Mesodermal cell (in vitro differentiated cells): Measurements from ENCODE around the gene CDH23.

Experiments
- H3K27ac ChIP-seq: 2 replicates; pipeline ENCODE4 v1.7.0; 2013; ENCODE audit warnings: mild to moderate bottlenecking, low read depth, low read length, moderate library complexity; ENCODE audit not compliant: severe bottlenecking
- H3K36me3 ChIP-seq: 2 replicates; pipeline ENCODE4 v1.7.1; 2013; ENCODE audit warnings: mild to moderate bottlenecking, low read length, moderate library complexity; ENCODE audit not compliant: control insufficient read depth, insufficient read depth
- H3K4me1 ChIP-seq: one replicate; pipeline ENCODE4 v1.7.1; 2013; ENCODE audit warnings: mild to moderate bottlenecking, low read length; ENCODE audit not compliant: insufficient read depth, control insufficient read depth, poor library complexity, severe bottlenecking
- H3K4me3 ChIP-seq: 2 replicates; pipeline ENCODE4 v1.7.0; 2013; ENCODE audit warnings: low read length, control low read depth, mild to moderate bottlenecking; ENCODE audit not compliant: insufficient read depth, poor library complexity, severe bottlenecking; ENCODE audit errors: extremely low read depth
- H3K9me3 ChIP-seq: 2 replicates; pipeline ENCODE4 v1.7.1; 2013; ENCODE audit warnings: mild to moderate bottlenecking, low read length, moderate library complexity; ENCODE audit not compliant: control insufficient read depth
- WGBS, 2 experiments: methylation state at CpG; one replicate each; pipeline ENCODE4 v1.1.5; 2013; ENCODE audit warnings: missing lambda C conversion rate in 2 of 2; ENCODE audit not compliant: insufficient coverage in 2 of 2; 5-methylcytosine and 5-hydroxymethylcytosine counted together

The CDH23 gene

GRCh38 chr10:71812016-71812912 is 415.5 kb downstream of the CDH23 start:
- Histone ChIP-seq H3K9me3 (no peaks in the 10 kb centered on the region), H3K4me1 (no peaks in the 10 kb centered on the region), H3K4me3 (no peak overlapping the region), H3K36me3 (peaks cover 25% of the 10 kb centered on the region), H3K27ac (no peak overlapping the region)
- WGBS, 2 experiments, result 71 to 82% methylated on average over 17 to 20 of the region's 22 CpGs

GRCh38 chr10:71812913-71813590 is 416.3 kb downstream of the CDH23 start:
- Histone ChIP-seq H3K36me3 (peaks cover 33% of the 10 kb centered on the region), H3K27ac (no peak overlapping the region), H3K9me3 (no peaks in the 10 kb centered on the region), H3K4me3 (no peak overlapping the region), H3K4me1 (no peaks in the 10 kb centered on the region)
- WGBS, 2 experiments, result 88 to 91% methylated on average over 4 to 10 of the region's 11 CpGs

GRCh38 chr10:71814922-71815411 is 418.2 kb downstream of the CDH23 start:
- WGBS, 2 experiments, result 93 to 95% methylated on average over 16 to 25 of the region's 26 CpGs
- no peaks in the 10 kb centered on the region for H3K9me3 ChIP-seq
- peaks cover 52% of the 10 kb centered on the region for H3K36me3 ChIP-seq

GRCh38 chr10:71815515-71816130 is 418.9 kb downstream of the CDH23 start:
- 88 to 96% methylated on average over 13 of the region's 15 CpGs for WGBS, 2 experiments
- H3K4me1 ChIP-seq, result no peaks in the 10 kb centered on the region
- H3K4me3 ChIP-seq, result no peak overlapping the region
- H3K27ac ChIP-seq, result no peak overlapping the region
- peaks cover 58% of the 10 kb centered on the region for H3K36me3 ChIP-seq
- no peaks in the 10 kb centered on the region for H3K9me3 ChIP-seq

More at GRCh38 chr10:71814922-71815411, 418.2 kb downstream of the CDH23 start:
- Histone ChIP-seq H3K4me1 (no peaks in the 10 kb centered on the region), H3K4me3 (no peak overlapping the region), H3K27ac (no peak overlapping the region)

- H3K27ac ChIP-seq, result no peak overlapping the region
- H3K36me3 ChIP-seq, result peaks cover 66% of the 10 kb centered on the region
- 89 to 91% methylated on average over 6 to 10 of the region's 12 CpGs for WGBS, 2 experiments
- H3K4me3 ChIP-seq, result no peak overlapping the region
- no peaks in the 10 kb centered on the region for H3K9me3 ChIP-seq
- H3K4me1 ChIP-seq, result no peaks in the 10 kb centered on the region
Measured at GRCh38 chr10:71816421-71816851, 419.7 kb downstream of the CDH23 start.

- H3K36me3 ChIP-seq, result peaks cover 73% of the 10 kb centered on the region
- no peak overlapping the region for H3K4me3 ChIP-seq
- H3K4me1 ChIP-seq, result no peaks in the 10 kb centered on the region
- H3K9me3 ChIP-seq, result no peaks in the 10 kb centered on the region
- WGBS, 2 experiments, result 98 to 100% methylated on average over 4 to 7 of the region's 8 CpGs
- no peak overlapping the region for H3K27ac ChIP-seq
Measured at GRCh38 chr10:71816936-71817618, 420.4 kb downstream of the CDH23 start.

- Histone ChIP-seq H3K36me3 (peaks cover 81% of the 10 kb centered on the region), H3K4me3 (no peak overlapping the region), H3K27ac (no peak overlapping the region), H3K9me3 (no peaks in the 10 kb centered on the region), H3K4me1 (no peaks in the 10 kb centered on the region)
- 95% methylated on average over 6 to 8 of the region's 9 CpGs for WGBS, 2 experiments
Measured at GRCh38 chr10:71817831-71818655, 421.3 kb downstream of the CDH23 start.

- peaks cover 85% of the 10 kb centered on the region for H3K36me3 ChIP-seq
- no peaks in the 10 kb centered on the region for H3K4me1 ChIP-seq
- H3K4me3 ChIP-seq, result no peak overlapping the region
- 94 to 97% methylated on average over 9 to 11 of the region's 14 CpGs for WGBS, 2 experiments
- H3K27ac ChIP-seq, result no peak overlapping the region
- H3K9me3 ChIP-seq, result no peaks in the 10 kb centered on the region
Measured at GRCh38 chr10:71818674-71819260, 422.0 kb downstream of the CDH23 start.

- Histone ChIP-seq H3K4me3 (no peak overlapping the region), H3K27ac (no peak overlapping the region), H3K36me3 (peaks cover 91% of the 10 kb centered on the region), H3K9me3 (no peaks in the 10 kb centered on the region), H3K4me1 (no peaks in the 10 kb centered on the region)
- 86 to 94% methylated on average over 18 of the region's 18 CpGs for WGBS, 2 experiments
Measured at GRCh38 chr10:71819441-71819861, 422.7 kb downstream of the CDH23 start.
